Naive thymus-derived CD8-positive, alpha-beta T cell (primary cell): Measurements from ENCODE around the gene DCLK1. TPM values are rescaled to one million over a fixed set of nuclear protein-coding genes. Genes with fewer than 3 reads are reported as not detected.

Experiments
- ATAC-seq, 2 donors: fragments of 150-1000 bp; cut with Tn5 transposase in 1 of 2; sonication (Bioruptor Pico), chemical (Tn5 transposase) in 1 of 2; 1 replicate in 1 of 2; 2 replicates in 1 of 2; pipeline ENCODE4 v1.10.0; 2021; ENCODE audit warnings: mild to moderate bottlenecking in 2 of 2, moderate library complexity in 2 of 2
- POLR2A ChIA-PET: fragments of 350-600 bp; sonication (Branson Sonifier 250); formaldehyde crosslinking; loops from one replicate; lab custom pipeline; 2021; ENCODE audit warnings: antibody characterized with exemption; lab: Charles Lee
- DNase-seq, 10 donors: peaks; one replicate each; pipeline versions ENCODE4 v3.0.0 to v3.0.0-alpha.2; 2020 to 2022
- H3K27ac Mint-ChIP-seq, 10 donors: one replicate each; pipeline ENCODE4 v1.8.0; 2020 to 2022; ENCODE audit warnings: mild to moderate bottlenecking in 10 of 10, mixed read lengths in 10 of 10, moderate library complexity in 4 of 10, inconsistent platforms in 1 of 10
- H3K27me3 Mint-ChIP-seq, 5 donors: one replicate each; pipeline ENCODE4 v1.8.0; 2021 to 2022; ENCODE audit warnings: mixed read lengths in 5 of 5
- H3K36me3 Mint-ChIP-seq, 3 donors: one replicate each; pipeline ENCODE4 v1.8.0; 2020 to 2022; ENCODE audit warnings: mixed read lengths in 3 of 3, mild to moderate bottlenecking in 2 of 3, inconsistent platforms in 1 of 3
- H3K4me1 Mint-ChIP-seq, 4 donors: one replicate each; pipeline ENCODE4 v1.8.0; 2021 to 2022; ENCODE audit warnings: mixed read lengths in 4 of 4
- H3K4me3 Mint-ChIP-seq, 10 donors: one replicate each; pipeline ENCODE4 v1.8.0; 2020 to 2022; ENCODE audit warnings: mild to moderate bottlenecking in 10 of 10, mixed read lengths in 10 of 10, moderate library complexity in 6 of 10, inconsistent platforms in 1 of 10
- H3K9me3 Mint-ChIP-seq, 9 donors: one replicate each; pipeline ENCODE4 v1.8.0; 2020 to 2022; ENCODE audit warnings: mixed read lengths in 9 of 9, mild to moderate bottlenecking in 3 of 9, inconsistent platforms in 1 of 9, moderate library complexity in 1 of 9
- polyA plus RNA-seq, 3 donors: library from polyadenylated mRNA; unstranded; fragments of 300-500 nt; fragmentation: Illumina TruSeq; gene quantifications; one replicate each; pipeline ENCODE4 v1.2.3, GENCODE V29; 2021
- total RNA-seq, 8 experiments: library from RNA in 2 of 8; stranded (reverse) in 2 of 8; gene quantifications; one replicate each; pipeline ENCODE4 v1.2.3 and lab custom pipeline; 2021 to 2026

Gene DCLK1
- total and polyA plus RNA-seq, 5 experiments from 2014 or later, result not detected

DNA sequence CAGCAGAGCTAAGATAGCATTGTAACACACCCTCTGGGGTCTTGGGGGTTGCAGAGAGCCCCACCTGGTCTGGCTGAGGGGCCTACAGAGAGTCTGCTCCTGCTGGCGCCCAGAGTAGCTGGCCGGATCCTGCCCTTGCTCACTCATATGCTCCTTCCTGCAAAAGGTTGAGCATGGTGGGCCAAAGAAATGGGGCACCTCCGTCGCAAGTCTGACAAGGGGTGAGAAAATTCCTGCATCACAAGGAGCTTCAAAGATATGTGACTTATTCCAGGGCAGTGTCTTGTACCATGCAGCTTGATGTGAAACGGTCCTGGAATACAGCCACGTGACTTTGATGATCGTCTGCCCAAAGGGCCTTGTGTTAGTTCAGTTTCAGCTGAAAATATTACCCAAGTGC is 218.3 kb downstream of the DCLK1 start:
- peaks cover 0 to 4% (median 0%) of the 10 kb centered on the region in 5 donors for H3K27me3 Mint-ChIP-seq
- peaks cover 0 to 6% (median 0%) of the 10 kb centered on the region in 9 donors for H3K9me3 Mint-ChIP-seq
- no peak overlapping the region for H3K4me3 Mint-ChIP-seq
- H3K36me3 Mint-ChIP-seq, result no peaks in the 10 kb centered on the region
- DNase-seq, result no peak
- POLR2A ChIA-PET, result no interaction called here
- H3K27ac Mint-ChIP-seq, result no peak overlapping the region
- H3K4me1 Mint-ChIP-seq, result peaks cover 0 to 2% (median 0%) of the 10 kb centered on the region in 4 donors
- no peak for ATAC-seq

DNA sequence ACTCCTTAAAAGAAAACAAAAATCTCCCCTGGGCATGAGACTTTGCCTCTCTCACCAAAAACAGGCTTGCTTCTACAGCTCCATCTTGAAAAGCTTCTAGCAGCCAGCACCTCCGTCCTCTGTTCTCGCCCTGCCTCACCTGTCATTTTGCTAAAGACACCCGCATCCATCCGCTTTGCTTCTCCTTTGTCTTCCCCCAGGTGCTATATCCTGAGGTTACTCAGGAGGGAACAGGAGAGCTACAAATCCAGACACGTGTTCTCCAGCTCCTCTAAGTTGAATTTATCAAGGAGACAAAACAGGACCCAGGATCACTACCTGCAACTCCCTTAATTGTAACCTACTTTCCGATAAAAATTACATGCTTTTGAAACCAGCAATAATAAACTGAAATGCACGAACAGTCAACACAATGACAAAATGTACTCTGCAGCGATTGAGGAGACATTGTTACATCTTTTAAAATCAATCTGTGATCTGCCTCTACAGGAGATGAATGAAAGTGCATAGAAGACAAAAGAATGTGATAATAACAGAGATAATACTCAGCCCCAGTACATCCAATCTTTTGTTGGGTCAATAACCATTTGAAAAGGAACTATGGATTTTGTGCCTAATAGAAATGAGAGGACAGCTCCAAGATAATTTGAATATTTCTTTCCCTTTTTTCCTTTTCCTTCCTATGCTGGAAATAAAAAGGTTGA is 221.2 kb downstream of the DCLK1 start:
- no peaks in the 10 kb centered on the region for H3K4me1 Mint-ChIP-seq
- no peak for ATAC-seq
- POLR2A ChIA-PET, result no interaction called here
- H3K36me3 Mint-ChIP-seq, result no peaks in the 10 kb centered on the region
- DNase-seq, result no peak
- H3K9me3 Mint-ChIP-seq, result peaks cover 0 to 6% (median 0%) of the 10 kb centered on the region in 9 donors
- peaks cover 0 to 3% (median 0%) of the 10 kb centered on the region in 5 donors for H3K27me3 Mint-ChIP-seq
- H3K27ac Mint-ChIP-seq, result no peak overlapping the region
- no peak overlapping the region for H3K4me3 Mint-ChIP-seq

DNA sequence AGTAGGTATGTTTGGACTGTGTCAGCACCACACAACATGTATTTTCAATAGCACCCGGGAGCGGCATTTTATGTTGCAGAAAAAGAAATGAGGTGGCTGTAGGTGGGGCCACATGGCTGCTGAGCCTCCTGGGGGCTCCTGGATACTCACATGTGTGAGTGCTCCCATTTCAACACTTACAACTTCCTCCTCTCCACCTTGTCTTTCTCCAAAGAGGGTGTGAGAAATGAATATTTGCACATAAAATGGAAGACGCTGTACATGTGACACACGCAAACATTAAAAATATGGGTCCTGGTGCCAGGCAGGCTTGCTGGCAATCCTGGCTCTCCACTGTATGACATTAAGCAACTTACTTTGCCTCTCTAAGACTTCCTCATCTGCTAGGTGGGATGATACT is 222.1 kb downstream of the DCLK1 start:
- POLR2A ChIA-PET, result no interaction called here
- no peaks in the 10 kb centered on the region for H3K36me3 Mint-ChIP-seq
- H3K27ac Mint-ChIP-seq, result no peak overlapping the region
- no peak for DNase-seq
- no peak overlapping the region for H3K4me3 Mint-ChIP-seq
- no peaks in the 10 kb centered on the region for H3K4me1 Mint-ChIP-seq
- no peak for ATAC-seq
- peaks cover 0 to 3% (median 0%) of the 10 kb centered on the region in 5 donors for H3K27me3 Mint-ChIP-seq
- H3K9me3 Mint-ChIP-seq, result peaks cover 0 to 6% (median 0%) of the 10 kb centered on the region in 9 donors

DNA sequence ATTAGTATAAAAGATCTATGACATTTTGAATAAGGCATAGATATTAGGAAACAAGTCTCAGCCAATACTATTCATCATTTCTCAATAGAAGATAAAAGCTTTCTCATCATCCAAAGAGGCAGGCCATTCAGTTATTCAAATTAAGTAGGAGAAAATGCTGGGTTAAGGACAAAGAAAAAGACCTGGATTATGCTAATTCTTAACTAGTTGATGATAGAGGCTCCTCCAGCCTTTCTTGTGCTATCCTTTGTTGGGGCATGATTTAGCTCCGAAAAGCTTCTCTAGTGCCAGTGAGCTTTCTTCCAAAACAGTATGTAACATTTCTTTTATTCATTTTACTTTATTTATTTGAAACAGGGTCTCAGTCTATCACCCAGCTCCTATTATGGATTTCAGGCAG is 223.0 kb downstream of the DCLK1 start:
- POLR2A ChIA-PET, result no interaction called here
- DNase-seq, result no peak
- ATAC-seq, result no peak
- peaks cover 0 to 6% (median 0%) of the 10 kb centered on the region in 9 donors for H3K9me3 Mint-ChIP-seq
- H3K4me1 Mint-ChIP-seq, result no peaks in the 10 kb centered on the region
- no peak overlapping the region for H3K27ac Mint-ChIP-seq
- no peak overlapping the region for H3K4me3 Mint-ChIP-seq
- no peaks in the 10 kb centered on the region for H3K36me3 Mint-ChIP-seq
- peaks cover 0 to 7% (median 0%) of the 10 kb centered on the region in 5 donors for H3K27me3 Mint-ChIP-seq

DNA sequence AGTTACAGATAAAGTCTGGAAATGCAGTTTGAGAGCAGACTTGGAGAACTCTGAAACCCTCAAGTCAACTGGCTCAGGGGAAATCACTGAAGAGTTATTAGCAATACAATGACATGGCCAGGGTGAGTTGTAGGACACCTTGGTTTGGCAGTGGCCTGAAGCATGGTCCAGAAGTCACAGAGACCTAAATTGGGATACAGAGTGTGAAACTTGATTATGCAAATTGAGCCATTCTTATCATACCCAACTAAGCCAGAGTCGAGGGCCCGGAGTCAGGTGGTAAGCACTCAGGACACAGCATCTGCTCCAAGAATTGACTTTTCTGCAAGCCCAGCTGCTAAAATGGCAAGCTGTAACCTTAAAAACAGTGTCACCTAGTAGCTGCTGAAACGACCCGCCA is 224.5 kb downstream of the DCLK1 start:
- DNase-seq (no peak), ATAC-seq (no peak)
- H3K36me3 Mint-ChIP-seq, result no peaks in the 10 kb centered on the region
- H3K4me1 Mint-ChIP-seq, result no peaks in the 10 kb centered on the region
- no peak overlapping the region for H3K27ac Mint-ChIP-seq
- POLR2A ChIA-PET, result no interaction called here
- no peak overlapping the region for H3K4me3 Mint-ChIP-seq
- H3K9me3 Mint-ChIP-seq, result peaks cover 0 to 6% (median 0%) of the 10 kb centered on the region in 9 donors
- H3K27me3 Mint-ChIP-seq, result peaks cover 0 to 13% (median 0%) of the 10 kb centered on the region in 5 donors

DNA sequence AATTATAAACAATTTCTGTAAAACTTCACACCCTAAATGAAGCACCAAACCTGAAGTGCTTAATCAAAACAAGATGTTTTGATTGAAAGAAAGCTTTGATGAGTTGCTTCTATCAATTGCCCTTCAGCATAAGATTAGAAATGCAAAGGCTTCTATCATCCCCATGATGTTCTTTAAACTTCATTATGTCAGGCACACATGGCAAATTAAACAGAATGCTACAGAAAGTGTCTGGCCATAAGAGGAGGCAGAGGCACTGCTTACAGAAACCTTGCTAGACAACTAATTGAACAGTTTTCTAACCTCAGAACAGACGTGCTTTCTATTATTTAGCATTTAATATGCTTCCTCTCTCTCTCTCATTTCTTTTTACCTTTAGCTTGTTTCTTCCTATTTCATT is 228.1 kb downstream of the DCLK1 start:
- DNase-seq, result no peak
- Mint-ChIP-seq H3K4me1 (no peaks in the 10 kb centered on the region), H3K27me3 (peaks cover 0 to 13% (median 0%) of the 10 kb centered on the region in 5 donors), H3K4me3 (no peak overlapping the region), H3K27ac (no peak overlapping the region), H3K9me3 (peaks cover 0 to 5% (median 0%) of the 10 kb centered on the region in 9 donors), H3K36me3 (no peaks in the 10 kb centered on the region)
- POLR2A ChIA-PET, result no interaction called here
- no peak for ATAC-seq

- H3K36me3 Mint-ChIP-seq, result no peaks in the 10 kb centered on the region
- DNase-seq, result no peak
- POLR2A ChIA-PET, result no interaction called here
- H3K27me3 Mint-ChIP-seq, result peaks cover 0 to 12% (median 0%) of the 10 kb centered on the region in 5 donors
- no peak overlapping the region for H3K4me3 Mint-ChIP-seq
- H3K9me3 Mint-ChIP-seq, result peaks cover 0 to 5% (median 0%) of the 10 kb centered on the region in 9 donors
- ATAC-seq, result no peak
- H3K4me1 Mint-ChIP-seq, result no peaks in the 10 kb centered on the region
- no peak overlapping the region for H3K27ac Mint-ChIP-seq
Observed at GRCh38 chr13:35898041-35898440, 233.1 kb downstream of the DCLK1 start.

GRCh38 chr13:35894636-35895035 is 236.5 kb downstream of the DCLK1 start:
- H3K27ac Mint-ChIP-seq, result no peak overlapping the region
- H3K36me3 Mint-ChIP-seq, result no peaks in the 10 kb centered on the region
- H3K4me3 Mint-ChIP-seq, result no peak overlapping the region
- H3K27me3 Mint-ChIP-seq, result peaks cover 0 to 11% (median 5%) of the 10 kb centered on the region in 5 donors
- POLR2A ChIA-PET, result no interaction called here
- ATAC-seq (no peak), DNase-seq (no peak)
- H3K9me3 Mint-ChIP-seq, result peaks cover 0 to 5% (median 0%) of the 10 kb centered on the region in 9 donors
- no peaks in the 10 kb centered on the region for H3K4me1 Mint-ChIP-seq

DNA sequence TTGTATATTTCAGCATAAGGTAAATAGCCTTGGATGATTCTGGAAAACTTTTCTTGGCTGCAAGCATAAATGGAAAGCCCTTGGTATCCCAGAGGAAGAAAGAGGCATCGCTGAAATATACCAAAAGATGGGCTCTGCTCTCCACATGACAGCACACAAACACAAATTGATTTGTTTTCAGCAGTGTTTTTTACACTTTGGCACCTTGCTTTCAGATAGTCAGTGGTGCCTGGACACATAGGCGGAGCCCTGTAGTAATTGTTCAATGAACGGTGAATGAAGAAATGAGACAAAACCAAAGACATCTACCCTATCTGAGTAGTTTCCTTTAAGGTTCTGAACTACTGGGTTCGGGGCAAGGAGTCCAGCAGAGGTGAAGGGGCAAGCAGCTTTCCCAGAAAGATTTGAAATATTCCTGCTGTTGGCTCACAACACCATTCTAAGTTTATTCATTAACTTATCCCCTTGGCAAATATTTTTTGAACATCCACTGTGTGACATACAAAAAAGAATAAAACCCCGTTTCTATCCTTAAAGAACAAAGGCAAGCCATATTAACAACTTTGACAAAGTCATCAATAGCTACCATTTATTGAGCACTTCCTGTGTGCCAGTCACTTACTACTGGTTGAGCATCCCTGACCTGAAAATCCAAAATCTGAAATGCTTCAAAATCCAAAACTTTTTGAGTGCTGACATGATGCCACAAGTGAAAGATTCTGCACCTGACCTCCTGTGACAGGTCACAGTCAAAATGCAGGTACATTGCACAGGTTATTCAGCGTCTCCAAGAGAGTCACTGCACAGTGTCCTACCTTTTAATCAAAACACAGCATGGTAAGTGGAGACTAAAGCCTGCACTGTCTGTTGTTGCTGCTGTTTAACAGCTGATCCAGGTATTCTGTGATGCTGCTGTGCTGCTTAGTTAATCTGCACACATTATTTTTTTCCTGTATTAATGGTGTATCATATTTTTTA is 238.1 kb downstream of the DCLK1 start:
- peaks cover 0 to 11% (median 5%) of the 10 kb centered on the region in 5 donors for H3K27me3 Mint-ChIP-seq
- no peaks in the 10 kb centered on the region for H3K36me3 Mint-ChIP-seq
- ATAC-seq (no peak), DNase-seq (no peak)
- no peak overlapping the region for H3K27ac Mint-ChIP-seq
- peaks cover 0 to 5% (median 0%) of the 10 kb centered on the region in 9 donors for H3K9me3 Mint-ChIP-seq
- H3K4me1 Mint-ChIP-seq, result no peaks in the 10 kb centered on the region
- POLR2A ChIA-PET, result no interaction called here
- H3K4me3 Mint-ChIP-seq, result no peak overlapping the region

- no peaks in the 10 kb centered on the region for H3K4me1 Mint-ChIP-seq
- peaks cover 0 to 2% (median 0%) of the 10 kb centered on the region in 9 donors for H3K9me3 Mint-ChIP-seq
- ATAC-seq (no peak), DNase-seq (no peak)
- H3K27me3 Mint-ChIP-seq, result peaks cover 0 to 11% (median 3%) of the 10 kb centered on the region in 5 donors
- H3K4me3 Mint-ChIP-seq, result no peak overlapping the region
- peak overlapping the region in 1 of 10 donors; percentile 25 for H3K27ac Mint-ChIP-seq
- POLR2A ChIA-PET, result no interaction called here
- no peaks in the 10 kb centered on the region for H3K36me3 Mint-ChIP-seq
Observed at GRCh38 chr13:35891507-35892441, 239.4 kb downstream of the DCLK1 start.

GRCh38 chr13:35889560-35889959 is 241.6 kb downstream of the DCLK1 start:
- Mint-ChIP-seq H3K9me3 (no peaks in the 10 kb centered on the region), H3K27ac (no peak overlapping the region), H3K4me1 (no peaks in the 10 kb centered on the region), H3K4me3 (no peak overlapping the region), H3K36me3 (no peaks in the 10 kb centered on the region), H3K27me3 (peaks cover 0 to 11% (median 3%) of the 10 kb centered on the region in 5 donors)
- POLR2A ChIA-PET, result no interaction called here
- DNase-seq (no peak), ATAC-seq (no peak)

DNA sequence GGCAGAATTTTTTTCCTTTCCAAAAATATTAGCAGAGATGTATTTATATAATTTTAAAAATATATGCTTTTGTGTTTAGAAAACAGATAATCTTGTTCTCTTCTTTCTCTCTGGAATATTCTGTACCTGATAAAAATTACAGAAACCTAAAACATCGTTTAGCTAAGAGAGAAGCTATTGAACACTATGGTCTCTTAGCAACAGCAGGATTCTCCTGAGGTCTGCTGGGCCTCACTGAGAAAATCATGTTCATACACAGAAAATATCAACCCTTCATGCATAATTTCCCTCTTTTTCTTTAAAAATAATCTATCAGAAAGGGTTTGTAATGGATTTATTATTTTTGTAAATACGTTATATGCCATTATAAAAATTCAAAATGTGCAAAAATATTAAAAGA is 242.2 kb downstream of the DCLK1 start:
- H3K4me3 Mint-ChIP-seq, result no peak overlapping the region
- DNase-seq (no peak), ATAC-seq (no peak)
- no peak overlapping the region for H3K27ac Mint-ChIP-seq
- peaks cover 0 to 11% (median 2%) of the 10 kb centered on the region in 5 donors for H3K27me3 Mint-ChIP-seq
- no peaks in the 10 kb centered on the region for H3K36me3 Mint-ChIP-seq
- no peaks in the 10 kb centered on the region for H3K4me1 Mint-ChIP-seq
- POLR2A ChIA-PET, result no interaction called here
- H3K9me3 Mint-ChIP-seq, result no peaks in the 10 kb centered on the region
